Neural cell (in vitro differentiated cells): ENCODE results near the gene PPP1R3D. TPM values are rescaled to one million over a fixed set of nuclear protein-coding genes. Genes with fewer than 3 reads are reported as not detected.

ENCODE experiments used
- H2AFZ ChIP-seq: fragments of 200-600, 300-800 bp; sonication (generic), shearing (Covaris generic); 2 replicates; pipeline ENCODE4 v1.6.0; 2014; ENCODE audit warnings: low read depth, mild to moderate bottlenecking, antibody characterized with exemption, low read length, moderate library complexity
- H3F3A ChIP-seq: fragments of 200-600 bp; shearing (Covaris generic); 2 replicates; pipeline ENCODE4 v1.6.1; 2016; ENCODE audit warnings: mild to moderate bottlenecking, moderate library complexity, mixed read lengths, antibody characterized with exemption, low read length; ENCODE audit not compliant: insufficient read depth, poor library complexity, severe bottlenecking
- H3K27ac ChIP-seq: fragments of 200-600, 300-800 bp; sonication (generic), shearing (Covaris generic); 2 replicates; pipeline ENCODE4 v1.5.1; 2014; ENCODE audit warnings: mild to moderate bottlenecking, low read length, moderate library complexity
- H3K27me3 ChIP-seq: fragments of 300-800, 200-600 bp; sonication (generic), shearing (Covaris generic); 2 replicates; pipeline ENCODE4 v1.6.0; 2014; ENCODE audit warnings: mild to moderate bottlenecking, low read depth, low read length, moderate library complexity; ENCODE audit not compliant: insufficient read depth
- H3K36me3 ChIP-seq: fragments of 300-800, 200-600 bp; sonication (generic), shearing (Covaris generic); 2 replicates; pipeline ENCODE4 v1.5.1; 2014; ENCODE audit warnings: mild to moderate bottlenecking, antibody characterized with exemption, low read length, moderate library complexity; ENCODE audit not compliant: insufficient read depth
- H3K4me2 ChIP-seq: fragments of 300-800, 200-600 bp; sonication (generic), shearing (Covaris generic); 2 replicates; pipeline ENCODE4 v1.6.0; 2014; ENCODE audit warnings: mild to moderate bottlenecking, low read length
- H3K4me3 ChIP-seq: fragments of 300-800, 200-600 bp; sonication (generic), shearing (Covaris generic); 2 replicates; pipeline ENCODE4 v1.5.1; 2014; ENCODE audit warnings: mild to moderate bottlenecking, low read length, moderate library complexity
- H3K79me2 ChIP-seq: fragments of 200-600 bp; shearing (Covaris generic); replicated peaks from 2 replicates; pipeline ENCODE4 v1.6.0; 2014; ENCODE audit warnings: mild to moderate bottlenecking, low read length, moderate library complexity; ENCODE audit not compliant: insufficient read depth
- H3K9ac ChIP-seq: fragments of 300-800, 200-600 bp; sonication (generic), shearing (Covaris generic); 2 replicates; pipeline ENCODE4 v1.6.1; 2016; ENCODE audit warnings: mild to moderate bottlenecking, low read length, mixed read lengths
- H3K9me2 ChIP-seq: fragments of 200-600 bp; shearing (Covaris generic); 2 replicates; pipeline ENCODE4 v1.6.1; 2016; ENCODE audit warnings: mild to moderate bottlenecking, low read length, mixed read lengths; ENCODE audit not compliant: insufficient read depth
- H3K9me3 ChIP-seq: fragments of 200-600, 300-800 bp; sonication (generic), shearing (Covaris generic); 2 replicates; pipeline ENCODE4 v1.6.1; 2016; ENCODE audit warnings: mild to moderate bottlenecking, mixed run types, low read length, moderate library complexity, mixed read lengths
- H4K20me1 ChIP-seq: fragments of 200-600 bp; shearing (Covaris generic); 2 replicates; pipeline ENCODE4 v1.6.1; 2016; ENCODE audit warnings: mild to moderate bottlenecking, mixed run types; ENCODE audit not compliant: insufficient read depth
- CTCF ChIP-seq: fragments of 450-650 bp; IDR thresholded peaks from 2 replicates; pipeline ENCODE4 v1.5.1; 2014; ENCODE audit warnings: antibody characterized with exemption, mild to moderate bottlenecking, moderate library complexity; ENCODE audit not compliant: poor library complexity, severe bottlenecking
- EP300 ChIP-seq: fragments of 450-650 bp; conservative IDR thresholded peaks from 2 replicates; pipeline ENCODE4 v1.6.1; 2014; ENCODE audit warnings: antibody characterized with exemption, mild to moderate bottlenecking, moderate library complexity; ENCODE audit not compliant: poor library complexity, severe bottlenecking
- EZH2 ChIP-seq: fragments of 200-600, 300-800 bp; shearing (Covaris generic), sonication (generic); IDR thresholded peaks from 2 replicates; pipeline ENCODE4 v1.6.1; 2014; ENCODE audit warnings: antibody characterized with exemption, low read length, borderline replicate concordance, mild to moderate bottlenecking; ENCODE audit not compliant: insufficient read depth, poor library complexity, severe bottlenecking
- MXI1 ChIP-seq: fragments of 450-650 bp; conservative IDR thresholded peaks from 2 replicates; pipeline ENCODE4 v1.6.1; 2014; ENCODE audit warnings: antibody characterized with exemption, mild to moderate bottlenecking; ENCODE audit not compliant: poor library complexity, severe bottlenecking
- POLR2AphosphoS5 ChIP-seq: IDR thresholded peaks from 2 replicates; pipeline ENCODE4 v1.6.1; 2012
- RAD21 ChIP-seq: fragments of 450-650 bp; conservative IDR thresholded peaks from 2 replicates; pipeline ENCODE4 v1.6.1; 2014; ENCODE audit warnings: antibody characterized with exemption, mild to moderate bottlenecking, moderate library complexity
- SMC3 ChIP-seq: fragments of 450-650 bp; conservative IDR thresholded peaks from 2 replicates; pipeline ENCODE4 v1.6.1; 2014; ENCODE audit warnings: antibody characterized with exemption, mild to moderate bottlenecking, moderate library complexity; ENCODE audit not compliant: poor library complexity
- TAF1 ChIP-seq: IDR thresholded peaks from 2 replicates; pipeline ENCODE4 v1.6.1; 2012; ENCODE audit warnings: low read depth
- polyA plus RNA-seq: library from polyadenylated mRNA; depleted of rRNA; stranded (reverse); fragments of >200 nt; gene quantifications from 2 replicates; pipeline ENCODE4 v1.2.3, GENCODE V29; 2014
- TF ChIP-seq, protein P1 (sequence below): IDR thresholded peaks from 2 replicates; pipeline ENCODE4 v1.6.1; 2012; ENCODE audit warnings: borderline replicate concordance

Gene PPP1R3D
- polyA plus RNA-seq, 1 donor from 2014 or later, result 1.6 TPM

DNA sequence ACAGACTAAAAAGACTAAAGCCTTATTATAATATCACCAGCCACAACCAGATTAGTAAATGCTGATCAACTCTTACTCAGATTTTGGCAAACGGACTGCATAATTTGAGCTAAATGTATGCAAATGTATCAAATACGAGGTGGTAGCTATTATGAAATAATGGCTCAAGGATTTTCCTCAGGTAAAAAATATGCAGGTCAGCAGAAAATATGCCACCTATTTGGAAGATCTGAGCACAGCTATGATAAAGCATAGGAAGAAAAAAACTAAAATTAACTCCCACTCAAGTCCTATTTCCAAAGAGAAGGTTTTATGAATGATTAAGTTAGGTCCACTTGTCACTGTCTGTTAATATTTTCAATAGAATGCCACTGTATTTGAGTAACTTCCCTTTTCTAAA, 29.1 kb downstream of the PPP1R3D start:
- Histone ChIP-seq H3K9ac (no peak overlapping the region), H3K9me2 (no peaks in the 10 kb centered on the region), H3K4me3 (no peak overlapping the region), H2AFZ (no peak overlapping the region), H3K9me3 (no peaks in the 10 kb centered on the region), H3K79me2 (no peaks in the 10 kb centered on the region), H3K27me3 (no peaks in the 10 kb centered on the region), H3K36me3 (no peaks in the 10 kb centered on the region), H4K20me1 (no peaks in the 10 kb centered on the region), H3F3A (no peaks in the 10 kb centered on the region), H3K27ac (no peak overlapping the region), H3K4me2 (no peak overlapping the region)
- no peak for TF ChIP-seq EZH2
- TF ChIP-seq CTCF, result no peak
- TF ChIP-seq EP300, result no peak
- no peak for TF ChIP-seq TAF1
- no peak for TF ChIP-seq SMC3
- no peak for TF ChIP-seq POLR2AphosphoS5
- TF ChIP-seq, protein P1, sequence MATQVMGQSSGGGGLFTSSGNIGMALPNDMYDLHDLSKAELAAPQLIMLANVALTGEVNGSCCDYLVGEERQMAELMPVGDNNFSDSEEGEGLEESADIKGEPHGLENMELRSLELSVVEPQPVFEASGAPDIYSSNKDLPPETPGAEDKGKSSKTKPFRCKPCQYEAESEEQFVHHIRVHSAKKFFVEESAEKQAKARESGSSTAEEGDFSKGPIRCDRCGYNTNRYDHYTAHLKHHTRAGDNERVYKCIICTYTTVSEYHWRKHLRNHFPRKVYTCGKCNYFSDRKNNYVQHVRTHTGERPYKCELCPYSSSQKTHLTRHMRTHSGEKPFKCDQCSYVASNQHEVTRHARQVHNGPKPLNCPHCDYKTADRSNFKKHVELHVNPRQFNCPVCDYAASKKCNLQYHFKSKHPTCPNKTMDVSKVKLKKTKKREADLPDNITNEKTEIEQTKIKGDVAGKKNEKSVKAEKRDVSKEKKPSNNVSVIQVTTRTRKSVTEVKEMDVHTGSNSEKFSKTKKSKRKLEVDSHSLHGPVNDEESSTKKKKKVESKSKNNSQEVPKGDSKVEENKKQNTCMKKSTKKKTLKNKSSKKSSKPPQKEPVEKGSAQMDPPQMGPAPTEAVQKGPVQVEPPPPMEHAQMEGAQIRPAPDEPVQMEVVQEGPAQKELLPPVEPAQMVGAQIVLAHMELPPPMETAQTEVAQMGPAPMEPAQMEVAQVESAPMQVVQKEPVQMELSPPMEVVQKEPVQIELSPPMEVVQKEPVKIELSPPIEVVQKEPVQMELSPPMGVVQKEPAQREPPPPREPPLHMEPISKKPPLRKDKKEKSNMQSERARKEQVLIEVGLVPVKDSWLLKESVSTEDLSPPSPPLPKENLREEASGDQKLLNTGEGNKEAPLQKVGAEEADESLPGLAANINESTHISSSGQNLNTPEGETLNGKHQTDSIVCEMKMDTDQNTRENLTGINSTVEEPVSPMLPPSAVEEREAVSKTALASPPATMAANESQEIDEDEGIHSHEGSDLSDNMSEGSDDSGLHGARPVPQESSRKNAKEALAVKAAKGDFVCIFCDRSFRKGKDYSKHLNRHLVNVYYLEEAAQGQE, result no peak
- TF ChIP-seq MXI1, result no peak
- TF ChIP-seq RAD21, result no peak

GRCh38 chr20:59908855-59909254, 31.2 kb downstream of the PPP1R3D start:
- H3K79me2 ChIP-seq, result no peaks in the 10 kb centered on the region
- no peaks in the 10 kb centered on the region for H3K36me3 ChIP-seq
- TF ChIP-seq CTCF (no peak), TAF1 (no peak), EZH2 (no peak), EP300 (no peak), RAD21 (no peak), SMC3 (no peak), MXI1 (no peak), POLR2AphosphoS5 (no peak)
- TF ChIP-seq, protein P1, result no peak
- no peaks in the 10 kb centered on the region for H3K9me3 ChIP-seq
- no peak overlapping the region for H3K9ac ChIP-seq
- H3K4me3 ChIP-seq, result no peak overlapping the region
- H3F3A ChIP-seq, result no peaks in the 10 kb centered on the region
- H3K9me2 ChIP-seq, result no peaks in the 10 kb centered on the region
- H4K20me1 ChIP-seq, result no peaks in the 10 kb centered on the region
- no peak overlapping the region for H3K4me2 ChIP-seq
- no peak overlapping the region for H2AFZ ChIP-seq
- H3K27me3 ChIP-seq, result no peaks in the 10 kb centered on the region
- H3K27ac ChIP-seq, result no peak overlapping the region
